COLO829 (cell line): ENCODE data around the gene DHRS12.

ENCODE experiments used
- DNase-seq: peaks from one replicate; pipeline ENCODE4 v3.0.0; 2012; ENCODE audit warnings: low spot score

Gene DHRS12

DNA sequence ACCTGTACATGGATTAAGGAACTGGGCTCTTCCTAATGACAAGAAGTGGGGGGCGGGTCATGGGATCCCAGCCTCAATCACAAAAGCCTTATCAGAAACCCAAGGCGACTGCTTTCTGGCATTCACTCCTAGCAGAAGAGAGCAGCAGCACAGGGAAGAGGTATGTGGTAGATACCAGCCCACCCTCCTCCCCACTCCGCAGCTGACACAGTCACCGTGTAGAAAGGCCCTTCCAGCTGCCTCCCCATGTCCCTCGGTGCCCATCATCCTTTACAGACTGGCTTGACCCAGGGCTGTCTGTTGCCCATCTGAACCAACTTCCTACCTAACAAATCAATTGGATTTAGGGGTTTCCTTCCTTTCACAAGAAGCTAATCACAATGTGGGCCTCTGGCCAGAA, 3.1 kb upstream of the DHRS12 start:
- no peak for DNase-seq

DNA sequence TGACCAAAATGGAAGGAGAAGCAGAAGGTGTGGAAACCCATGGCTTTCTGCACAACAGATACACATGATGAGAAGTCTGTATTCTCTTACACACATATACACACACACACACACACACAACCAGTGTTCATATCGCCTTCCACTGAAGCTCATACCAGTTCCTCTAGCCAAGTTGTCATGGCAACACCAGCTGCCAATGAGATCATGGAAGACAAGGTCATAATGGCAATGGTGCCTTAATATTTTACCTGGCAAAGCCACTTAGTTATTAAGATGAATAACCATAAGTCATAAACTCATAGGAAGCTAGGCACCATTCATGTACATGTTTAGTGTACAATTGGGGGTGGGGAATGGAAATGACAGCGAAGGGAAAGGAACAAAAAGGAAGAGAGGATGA, 2.6 kb upstream of the DHRS12 start:
- DNase-seq = no peak

DNA sequence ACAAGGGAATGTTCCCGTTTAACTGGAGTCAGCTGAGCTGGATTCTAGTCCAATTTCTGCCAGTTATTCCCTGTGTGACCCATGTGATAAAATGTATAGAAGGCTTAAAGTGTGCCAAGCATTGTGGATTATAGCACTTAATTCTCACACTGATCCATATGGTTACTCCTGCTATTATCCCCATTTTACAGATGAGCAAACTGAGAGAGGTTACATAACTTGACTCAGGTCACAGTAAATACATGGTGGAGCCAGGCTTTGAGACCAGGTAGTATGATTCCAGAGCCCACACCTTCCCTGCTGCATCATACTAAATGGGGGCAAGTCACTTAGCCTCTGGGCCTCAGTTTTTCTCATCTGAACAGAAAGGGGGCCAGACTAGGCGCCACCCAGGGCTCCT, 2.0 kb upstream of the DHRS12 start:
- DNase-seq = no peak

DNA sequence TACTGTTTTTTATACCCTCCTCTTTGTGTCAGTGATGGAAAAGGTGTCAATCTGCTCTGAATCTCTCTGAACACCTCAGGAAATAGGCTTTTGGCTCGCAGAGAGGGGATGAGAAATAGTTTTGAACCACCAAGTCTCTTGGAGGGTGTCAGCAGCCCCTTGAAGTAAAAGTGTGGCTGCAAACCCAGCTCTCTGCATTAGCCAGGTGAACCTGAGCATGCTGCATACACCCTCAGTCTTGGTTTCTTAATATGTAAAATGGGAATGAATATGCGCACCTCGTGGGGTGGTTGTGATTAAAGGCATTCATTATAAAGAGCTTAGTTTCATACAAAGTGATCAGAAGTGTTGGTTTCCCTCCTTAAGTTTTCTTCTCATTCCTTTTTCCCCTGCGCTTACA, 1.4 kb upstream of the DHRS12 start:
- no peak for DNase-seq

DNA sequence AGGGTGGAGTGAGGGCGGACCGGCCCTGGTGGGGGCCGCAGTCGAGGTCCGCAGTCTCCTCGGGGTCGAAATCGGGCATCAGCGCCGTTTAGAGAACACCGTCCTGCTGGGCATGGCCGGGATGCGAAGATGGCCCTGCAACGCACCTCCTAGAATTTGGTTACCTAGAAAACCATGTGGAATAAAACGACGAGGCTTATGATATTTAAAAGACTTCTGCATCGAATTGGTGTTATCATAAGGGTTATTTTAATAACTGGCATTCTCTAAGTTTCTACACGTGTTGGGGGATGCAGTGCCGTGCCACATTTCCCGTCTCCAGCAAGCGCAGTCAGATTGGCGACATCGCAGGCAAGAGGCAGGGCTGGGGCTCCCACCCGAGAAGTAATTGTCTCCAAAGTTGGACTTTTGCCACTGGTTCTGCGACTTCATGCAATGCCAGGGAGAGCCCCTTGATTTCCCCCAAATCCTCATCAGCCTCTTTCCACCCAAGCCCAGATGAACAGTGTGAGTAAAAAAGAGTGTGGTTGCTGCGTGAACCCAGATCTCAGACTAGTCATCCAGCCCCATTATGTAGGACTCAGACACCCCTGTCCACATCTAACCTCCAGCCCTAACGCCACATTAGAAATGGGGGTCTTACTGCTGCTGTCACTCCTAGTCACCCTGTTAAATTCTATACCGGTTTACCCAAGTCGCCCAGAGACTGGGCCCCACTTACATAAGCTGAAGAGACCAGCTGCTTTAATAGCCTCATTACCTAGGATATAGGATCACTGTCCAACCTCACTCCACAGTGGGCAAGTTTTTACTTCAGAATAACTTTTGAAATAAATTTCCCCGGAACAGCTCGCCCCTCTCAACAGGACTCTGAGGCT, 571 bp upstream of the DHRS12 start:
- DNase-seq = no peak

DNA sequence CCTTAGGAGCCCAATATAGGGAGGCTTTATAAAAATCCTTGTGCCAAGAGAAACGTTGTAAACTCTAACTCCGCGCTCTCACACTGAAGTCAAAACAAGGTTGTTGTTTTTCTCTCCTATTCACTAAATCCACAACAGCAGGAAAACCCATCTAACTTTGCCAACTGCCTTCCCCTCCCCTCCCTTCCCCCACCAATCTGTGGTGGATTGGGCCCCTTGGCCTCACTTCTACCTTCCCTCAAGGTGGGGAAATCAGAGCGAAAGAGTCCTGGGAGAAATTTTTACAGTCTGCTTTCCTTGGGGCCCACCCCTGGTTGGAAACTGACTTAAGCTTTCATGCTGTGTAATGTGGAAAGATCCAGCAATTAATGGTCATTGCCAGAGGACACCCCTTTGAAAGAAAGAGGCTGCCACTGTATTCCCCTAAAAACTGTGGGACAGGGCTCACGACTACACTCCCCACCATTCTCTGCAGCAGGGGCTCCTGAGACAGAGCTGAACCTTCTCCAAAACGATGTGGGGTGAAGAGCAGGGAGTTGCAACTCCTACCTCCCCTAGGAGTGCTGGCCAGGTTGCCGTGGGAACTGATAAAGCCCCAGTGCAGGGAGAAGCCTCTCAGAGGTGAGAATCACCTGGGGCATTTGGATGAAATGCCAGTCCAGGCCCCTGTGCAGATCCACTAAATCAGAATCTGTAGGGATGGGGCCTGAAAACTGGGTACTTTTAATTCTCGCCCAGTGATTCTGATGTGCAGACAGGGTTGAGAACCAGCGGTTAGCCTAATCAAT, 1.1 kb downstream of the DHRS12 start:
- DNase-seq = no peak

DNA sequence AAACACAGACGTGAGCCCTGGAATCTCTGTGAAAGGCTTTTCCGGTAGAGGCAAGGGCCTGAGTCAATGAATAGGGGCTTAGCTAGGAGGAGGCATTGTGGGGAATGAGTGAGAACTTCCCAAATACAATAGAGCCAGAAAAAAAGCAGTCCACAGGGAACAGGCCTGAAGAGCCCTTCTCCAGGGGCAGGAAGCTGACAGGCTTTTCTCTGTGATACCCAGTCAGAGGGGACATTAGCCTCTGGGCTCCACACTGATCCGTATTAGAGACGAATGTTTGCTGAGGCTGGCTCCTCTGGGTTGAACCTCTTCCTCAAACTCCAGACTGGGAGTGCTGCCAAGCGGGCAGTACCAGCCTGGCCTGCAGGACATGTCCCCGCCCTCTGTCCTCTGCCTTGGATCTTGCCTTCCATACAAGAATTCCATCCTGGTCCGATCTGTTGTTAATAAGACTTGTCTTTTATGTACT, 2.3 kb downstream of the DHRS12 start:
- no peak for DNase-seq

DNA sequence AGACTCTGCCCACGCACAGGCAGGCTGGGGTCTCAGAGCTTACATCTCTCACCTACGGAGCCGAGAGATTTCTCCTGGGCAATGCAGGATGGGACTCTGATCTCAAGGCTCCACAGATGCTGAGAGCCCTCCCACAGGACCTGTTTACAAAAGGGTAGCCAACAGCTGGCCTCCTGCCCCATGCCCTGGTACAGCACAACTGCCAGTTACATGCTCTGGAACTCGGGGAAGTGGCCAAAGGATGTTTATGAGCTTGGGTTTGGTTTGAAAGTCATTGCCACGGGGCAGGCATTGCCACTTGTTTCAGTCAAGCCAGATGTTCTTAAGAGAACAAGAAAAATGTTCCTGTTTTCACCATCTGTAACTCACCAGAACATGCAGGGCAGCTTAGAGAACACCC, 3.5 kb downstream of the DHRS12 start:
- no peak for DNase-seq

DNA sequence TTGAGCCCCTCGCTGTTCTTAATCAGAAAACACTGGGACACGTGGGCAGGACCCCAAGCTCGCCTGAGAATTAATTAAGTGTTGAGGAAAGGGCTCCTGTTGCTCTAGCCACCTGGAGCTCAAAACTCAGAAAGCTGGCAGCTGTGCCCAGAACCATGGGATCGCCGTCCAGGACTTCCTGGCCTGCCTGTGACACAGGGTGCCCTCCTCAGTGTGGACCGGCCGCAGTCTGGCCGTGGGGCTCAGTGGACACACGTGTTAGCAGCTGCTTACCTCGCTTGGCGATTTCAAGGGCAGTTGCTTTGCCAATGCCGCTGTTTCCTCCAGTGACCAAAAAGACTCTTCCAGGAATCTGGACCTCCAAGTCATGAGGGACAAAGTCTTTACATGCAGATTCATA, 4.7 kb downstream of the DHRS12 start:
- no peak for DNase-seq

DNA sequence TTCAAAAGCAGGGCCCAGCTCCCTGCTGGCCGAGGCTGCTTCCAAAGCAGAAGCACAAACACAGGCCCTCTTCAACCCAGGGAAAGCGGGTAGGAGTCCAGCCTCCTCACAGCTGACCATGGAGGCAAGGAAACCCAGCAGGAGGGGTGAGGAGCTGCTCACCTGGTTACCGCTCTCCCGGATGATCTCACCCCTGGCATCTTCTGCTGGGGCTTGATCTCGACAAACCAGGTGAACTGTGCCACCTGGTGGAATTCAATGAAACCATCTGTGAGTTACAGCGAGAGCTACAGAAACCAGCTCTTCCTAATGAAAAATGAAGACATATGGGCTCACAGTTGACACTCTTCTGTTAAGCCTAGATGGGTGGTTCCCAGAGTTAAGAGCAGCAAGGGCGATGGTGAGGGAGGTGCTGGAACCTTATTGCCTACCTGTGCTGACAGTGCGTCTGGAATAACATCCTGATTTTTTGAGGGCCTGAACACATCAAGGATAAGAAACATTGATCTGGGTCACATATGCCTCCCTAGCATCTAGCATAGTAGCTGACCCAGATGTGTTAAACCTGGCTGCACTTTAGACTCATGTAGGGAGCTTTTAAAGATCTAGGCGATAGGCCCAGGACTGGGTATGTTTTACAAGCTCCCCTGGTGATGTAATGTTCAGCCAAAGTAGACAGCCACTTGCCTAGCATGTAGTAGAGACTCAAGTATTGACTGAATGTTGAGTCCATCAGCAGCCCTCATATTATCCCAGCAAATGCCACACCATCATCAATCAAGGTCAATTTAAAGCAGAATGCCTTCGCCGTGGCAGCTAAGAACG, 6.1 kb downstream of the DHRS12 start:
- no peak for DNase-seq

DNA sequence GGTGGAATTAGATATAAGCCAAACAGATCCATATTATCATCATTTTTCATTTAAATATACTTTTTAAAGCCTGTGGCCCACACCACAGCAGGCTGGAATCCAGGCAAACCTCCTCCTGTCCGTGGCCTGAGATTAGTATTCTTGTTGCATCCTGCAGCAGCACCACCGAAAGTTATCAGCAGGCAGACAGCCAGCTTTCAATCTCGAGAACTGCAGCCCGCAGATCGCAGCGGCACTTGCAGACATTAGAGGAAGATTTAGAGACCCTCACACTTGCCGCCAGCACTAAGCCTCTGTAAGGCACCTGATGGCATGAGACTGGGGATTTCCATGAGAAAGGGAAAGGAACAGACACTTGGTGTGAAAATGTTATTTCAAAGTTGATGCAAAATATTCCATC, 7.4 kb downstream of the DHRS12 start:
- DNase-seq = no peak

DNA sequence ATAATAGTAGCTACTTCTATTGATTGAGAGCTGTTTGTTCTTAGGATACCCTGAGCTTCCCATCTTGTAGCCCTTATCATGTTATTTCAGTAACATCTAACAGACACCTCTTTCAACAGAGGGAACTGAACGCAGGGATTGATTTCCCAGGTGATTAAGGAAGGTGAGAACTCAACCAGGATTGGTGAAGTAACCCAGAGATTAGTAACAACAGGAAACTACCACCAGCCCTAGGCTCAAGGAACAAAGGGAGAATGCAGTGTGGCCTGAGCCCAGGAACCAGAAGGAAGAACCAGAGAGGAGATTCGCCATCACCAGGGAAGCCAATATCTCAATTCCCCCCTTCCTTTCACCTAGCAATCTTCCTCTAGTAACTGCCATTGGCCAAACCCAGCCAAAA, 8.5 kb downstream of the DHRS12 start:
- DNase-seq = no peak

DNA sequence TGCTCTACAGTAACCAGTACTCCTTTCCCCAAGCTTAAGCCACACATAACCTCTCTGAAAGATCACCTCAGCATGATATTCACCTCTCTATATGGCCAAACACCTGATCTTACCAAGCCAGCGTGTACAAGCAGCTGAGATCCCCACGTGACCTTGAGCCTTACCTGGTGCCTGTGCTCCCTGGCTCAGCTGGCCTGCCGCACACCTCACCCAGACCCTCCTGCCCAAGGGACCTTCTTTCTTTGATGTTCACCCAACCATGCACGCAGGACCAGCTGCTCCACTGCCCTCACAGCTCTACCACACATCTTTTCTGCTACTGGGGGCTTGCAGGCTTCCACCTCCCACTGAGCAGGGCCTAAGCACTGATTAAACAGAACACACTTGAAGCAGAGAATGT, 9.0 kb downstream of the DHRS12 start:
- no peak for DNase-seq

DNA sequence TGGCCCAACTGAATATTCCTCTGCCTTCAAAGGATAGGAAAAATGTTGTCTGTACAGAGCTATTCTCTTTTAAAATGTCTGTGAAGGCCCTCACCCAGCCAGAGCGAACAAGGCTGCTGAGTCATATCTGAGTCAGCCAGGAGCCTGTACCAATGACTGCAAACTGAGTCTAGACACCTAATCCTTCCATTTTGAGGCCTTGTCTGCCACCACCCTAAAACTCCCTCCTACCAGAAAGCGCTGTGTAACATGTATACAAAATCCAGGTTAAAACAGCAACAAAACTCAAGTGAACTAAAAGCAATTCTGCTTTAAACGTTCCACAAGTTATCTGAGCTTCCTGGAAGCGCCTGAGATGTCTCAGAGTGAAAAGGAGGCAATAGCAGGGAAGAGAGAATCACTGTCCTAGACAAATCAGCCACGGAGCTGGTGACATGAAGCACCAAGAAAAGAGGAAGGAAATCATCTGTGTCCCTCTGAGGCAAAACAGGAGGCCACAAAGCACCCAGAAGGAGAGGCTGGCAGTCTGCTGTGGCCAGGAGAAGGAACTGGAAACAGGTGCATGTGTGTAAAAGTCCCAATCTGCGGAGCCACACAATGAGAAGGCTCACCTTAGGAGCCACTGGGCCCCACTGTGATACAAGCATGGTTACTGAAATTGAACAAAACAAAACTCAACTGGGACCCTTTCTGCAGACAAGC, 10.2 kb downstream of the DHRS12 start:
- no peak for DNase-seq

DNA sequence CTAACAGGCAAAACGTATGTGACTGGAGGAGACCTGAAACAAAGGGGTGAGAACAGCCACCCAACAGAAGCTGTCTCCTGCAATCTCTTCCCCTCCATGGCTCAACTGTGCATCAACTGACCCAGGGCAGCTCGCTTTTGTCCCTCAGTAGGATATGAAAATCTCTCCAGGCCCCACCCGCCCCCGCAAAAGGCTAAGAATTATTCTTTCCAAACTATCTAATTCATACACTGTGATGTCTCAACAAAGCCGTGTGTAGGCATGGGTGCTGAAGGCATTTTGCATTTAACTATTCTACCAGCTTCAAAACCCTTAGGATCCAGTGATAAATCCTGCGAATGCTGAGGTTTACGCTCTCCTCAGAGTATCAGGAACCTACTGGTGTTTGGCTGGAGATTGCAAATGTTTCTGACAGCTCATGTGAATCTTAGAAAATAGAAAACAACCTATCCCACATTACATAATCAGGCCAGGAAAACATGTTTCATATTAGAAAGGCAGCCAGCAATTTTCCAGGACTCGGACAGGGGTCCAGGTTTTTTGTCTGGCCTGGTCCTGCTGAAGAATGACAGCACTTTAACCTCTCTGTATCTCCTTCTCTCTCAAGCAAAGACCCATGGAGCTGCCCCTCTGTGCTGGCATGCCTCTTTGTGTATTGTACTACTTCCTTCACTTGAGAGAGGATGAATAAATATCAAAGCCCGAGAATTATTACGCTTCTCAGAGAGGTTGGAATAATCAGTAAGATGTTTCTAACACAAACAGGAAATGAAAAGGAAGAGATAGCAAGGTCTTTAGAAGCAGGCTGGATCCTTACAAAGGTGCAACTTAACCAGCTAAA, 17.3 kb downstream of the DHRS12 start:
- DNase-seq = no peak

DNA sequence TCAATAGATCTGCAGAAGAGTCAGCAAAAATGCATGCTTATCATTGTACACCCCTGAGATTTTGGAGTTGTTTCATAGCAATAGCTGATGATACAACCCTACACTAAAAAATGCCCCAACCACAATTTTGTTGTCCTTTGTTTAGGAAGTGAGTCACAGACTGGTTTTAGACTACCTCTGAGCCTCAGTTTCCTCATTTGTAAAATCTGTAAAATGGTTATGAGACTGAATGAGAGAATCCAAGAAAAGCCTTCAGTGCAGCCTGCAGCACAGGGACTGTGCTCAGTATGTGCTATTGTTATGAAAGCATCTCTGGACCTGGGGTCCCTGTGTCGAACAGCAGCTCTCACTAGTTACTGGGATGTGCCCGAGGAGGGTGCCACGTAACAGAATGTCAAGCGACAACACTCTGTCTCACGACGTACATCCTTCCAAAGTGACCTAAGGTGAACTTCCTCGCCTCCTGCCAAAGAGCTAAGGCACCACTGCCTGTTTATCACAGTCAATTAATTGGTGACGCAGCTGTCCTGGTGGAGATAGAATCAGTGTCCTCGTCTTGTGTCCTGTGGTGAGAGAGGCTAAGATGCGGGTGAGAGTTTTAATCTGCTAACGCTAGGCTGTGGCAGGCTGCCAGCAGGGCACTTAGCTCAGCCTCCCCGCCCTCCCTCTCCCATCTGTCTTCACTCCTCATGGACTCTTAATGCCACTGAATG, 18.1 kb downstream of the DHRS12 start:
- DNase-seq = no peak

DNA sequence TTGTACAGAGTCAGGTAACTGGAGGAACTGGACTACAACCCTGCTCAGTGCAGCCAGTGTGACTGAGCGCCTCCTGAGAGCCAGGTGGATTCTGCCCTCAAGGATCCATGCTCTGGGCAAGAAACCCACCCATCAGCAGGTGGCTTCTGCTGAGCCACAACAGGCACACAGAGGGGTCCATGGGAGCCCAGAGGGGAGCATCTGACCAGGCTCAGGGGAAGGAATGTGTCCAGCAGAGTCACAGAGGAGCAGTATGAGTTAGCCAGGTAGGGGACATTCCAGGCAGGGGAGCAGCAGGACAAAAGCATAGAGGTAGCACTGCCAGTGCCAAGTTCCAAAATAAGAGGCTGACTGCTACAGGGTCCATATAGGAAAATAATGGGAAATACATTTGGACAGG, 19.9 kb downstream of the DHRS12 start:
- DNase-seq = no peak

DNA sequence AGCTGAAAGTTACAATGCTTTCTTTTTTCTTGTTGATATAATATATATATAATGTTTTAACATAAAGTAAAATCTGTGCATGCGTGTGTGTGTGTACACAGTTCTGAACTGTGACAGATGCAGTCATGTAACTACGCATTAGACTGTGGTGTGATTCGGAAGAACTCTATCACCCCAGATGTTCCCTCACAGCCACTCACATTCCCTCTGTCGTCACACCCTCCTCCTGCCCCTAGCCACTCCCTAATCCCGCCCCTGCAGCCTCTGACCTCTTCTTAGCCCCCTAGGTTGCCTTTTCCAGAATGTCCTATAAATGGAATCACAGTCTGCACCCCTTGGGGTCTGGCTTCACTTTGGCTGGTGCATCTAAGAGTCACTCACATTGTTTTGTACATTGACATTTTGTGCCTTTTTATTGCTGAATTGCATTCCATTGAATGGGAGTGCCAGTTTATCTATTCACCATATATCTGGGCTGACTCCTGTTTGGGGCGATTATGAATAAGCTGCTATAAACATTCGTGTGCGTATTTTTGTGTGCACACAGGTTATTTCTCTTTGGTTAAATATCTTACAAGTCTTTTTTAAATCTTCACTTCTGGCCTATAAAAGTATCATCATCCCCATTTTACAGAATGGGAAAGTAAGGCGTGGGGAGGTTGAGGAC, 20.4 kb downstream of the DHRS12 start:
- DNase-seq = no peak

DNA sequence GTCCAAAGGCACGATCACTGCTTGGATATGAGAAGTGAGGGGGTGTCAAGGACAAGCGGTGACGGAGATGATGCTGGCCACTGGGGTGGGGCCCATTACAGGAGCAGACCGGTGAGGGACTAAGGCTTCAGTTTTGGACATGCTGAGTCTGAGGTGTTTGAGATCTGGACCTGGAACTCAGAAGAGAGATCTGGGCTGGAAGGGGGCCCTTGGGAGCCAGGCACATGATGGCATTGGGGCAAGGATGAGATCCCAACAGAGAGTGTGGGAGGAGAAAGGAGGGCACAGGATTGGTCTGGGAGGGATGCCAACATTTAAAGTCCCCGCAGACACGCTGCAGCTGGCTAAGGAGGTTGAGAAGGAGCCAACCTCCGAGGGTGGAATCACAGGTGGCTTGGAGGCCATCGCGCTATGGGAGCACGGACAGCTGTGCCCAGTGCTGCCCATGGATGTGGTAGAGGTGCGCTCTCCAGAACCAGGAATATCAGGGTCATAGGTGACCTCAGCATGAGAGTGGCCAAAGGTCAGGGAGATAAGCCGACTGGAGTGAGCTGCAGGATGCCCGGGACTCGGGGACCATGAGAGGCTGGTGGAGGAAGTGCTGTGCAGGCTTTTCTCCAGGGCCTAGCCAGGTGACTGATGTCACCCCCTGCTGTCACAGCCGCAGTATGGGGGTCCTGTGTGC, 21.8 kb downstream of the DHRS12 start:
- DNase-seq = no peak
